NK-92 treated with Interleukin-12 subunit alpha and Interleukin-12 subunit beta, amount 100 ng/mL, for 24 hours (cell line): ENCODE data around the gene COA3.

Source experiments
- DNase-seq: peaks from one replicate; lab custom pipeline; 2025; lab: John Stamatoyannopoulos, UW

Gene COA3, protein sequence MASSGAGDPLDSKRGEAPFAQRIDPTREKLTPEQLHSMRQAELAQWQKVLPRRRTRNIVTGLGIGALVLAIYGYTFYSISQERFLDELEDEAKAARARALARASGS

DNA sequence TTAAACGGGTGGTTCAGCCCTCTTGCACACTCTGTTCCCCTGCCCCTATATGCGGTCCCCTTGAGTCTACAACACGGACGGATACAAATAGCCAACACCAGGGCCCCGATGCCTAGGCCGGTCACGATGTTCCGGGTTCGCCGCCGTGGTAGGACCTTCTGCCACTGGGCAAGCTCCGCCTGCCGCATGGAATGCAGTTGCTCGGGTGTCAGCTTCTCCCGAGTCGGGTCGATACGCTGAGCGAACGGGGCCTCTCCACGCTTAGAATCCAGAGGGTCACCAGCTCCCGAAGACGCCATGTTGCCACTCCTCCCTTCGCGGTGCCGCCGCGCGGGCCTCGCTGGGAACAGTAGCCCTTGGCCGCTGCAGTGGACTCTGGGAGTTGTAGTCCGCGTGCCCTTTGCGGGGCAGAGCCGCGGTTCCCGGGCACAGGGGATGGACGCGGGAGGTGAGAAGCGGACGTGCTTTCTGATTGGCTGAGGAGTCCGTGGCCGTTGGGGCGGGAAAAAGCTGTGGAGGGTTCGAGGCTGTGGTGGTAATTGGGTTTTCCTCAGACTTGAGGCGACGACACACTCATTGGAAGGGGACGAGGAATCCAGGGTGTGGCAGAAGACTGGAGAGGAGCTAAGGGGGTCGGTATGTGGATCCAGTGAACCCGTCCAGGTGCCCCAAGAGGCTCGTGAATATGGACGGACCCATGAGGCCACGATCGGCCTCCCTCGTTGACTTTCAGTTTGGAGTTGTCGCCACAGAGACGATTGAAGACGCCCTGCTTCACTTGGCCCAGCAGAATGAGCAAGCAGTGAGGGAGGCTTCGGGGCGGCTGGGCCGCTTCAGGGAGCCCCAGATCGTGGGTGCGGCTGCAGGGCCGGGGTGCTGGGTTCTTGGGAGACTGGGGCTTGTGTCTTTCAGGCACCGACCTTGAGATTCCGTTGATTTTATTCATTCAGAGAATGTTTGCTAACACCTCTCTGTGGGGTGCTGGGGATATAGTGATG lies at the start of gene COA3, which contains the start of gene CNTD1:
Gene COA3, minus strand, starts transcription at position 322 of the 998 bp plus-strand sequence. Its CDS starts 23 bp downstream, at position 299.
Gene CNTD1, plus strand, starts transcription at position 479 of the 998 bp plus-strand sequence. Its CDS starts 207 bp downstream, at position 686.
- peak; percentile 66 for DNase-seq

DNA sequence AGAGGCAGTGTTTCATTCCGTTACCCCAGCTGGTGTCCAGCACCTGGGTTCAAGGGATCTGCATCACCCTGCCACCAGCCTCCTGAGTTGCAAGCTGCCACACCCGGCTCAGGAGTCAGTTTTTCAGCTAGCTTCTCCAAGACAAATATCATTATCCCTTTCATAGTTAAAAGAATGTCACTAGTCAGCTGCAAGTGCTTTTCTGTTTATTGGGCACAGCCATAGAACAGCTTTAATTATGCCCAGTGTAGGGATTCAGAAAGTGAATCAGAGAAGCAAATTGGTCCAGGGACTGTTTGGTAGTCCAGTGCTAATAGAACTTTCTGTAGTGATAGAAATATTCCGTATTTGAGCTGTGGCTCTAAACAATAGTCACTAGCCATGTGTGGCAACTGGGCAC lies 49.6 kb upstream of the COA3 start:
- no peak for DNase-seq

DNA sequence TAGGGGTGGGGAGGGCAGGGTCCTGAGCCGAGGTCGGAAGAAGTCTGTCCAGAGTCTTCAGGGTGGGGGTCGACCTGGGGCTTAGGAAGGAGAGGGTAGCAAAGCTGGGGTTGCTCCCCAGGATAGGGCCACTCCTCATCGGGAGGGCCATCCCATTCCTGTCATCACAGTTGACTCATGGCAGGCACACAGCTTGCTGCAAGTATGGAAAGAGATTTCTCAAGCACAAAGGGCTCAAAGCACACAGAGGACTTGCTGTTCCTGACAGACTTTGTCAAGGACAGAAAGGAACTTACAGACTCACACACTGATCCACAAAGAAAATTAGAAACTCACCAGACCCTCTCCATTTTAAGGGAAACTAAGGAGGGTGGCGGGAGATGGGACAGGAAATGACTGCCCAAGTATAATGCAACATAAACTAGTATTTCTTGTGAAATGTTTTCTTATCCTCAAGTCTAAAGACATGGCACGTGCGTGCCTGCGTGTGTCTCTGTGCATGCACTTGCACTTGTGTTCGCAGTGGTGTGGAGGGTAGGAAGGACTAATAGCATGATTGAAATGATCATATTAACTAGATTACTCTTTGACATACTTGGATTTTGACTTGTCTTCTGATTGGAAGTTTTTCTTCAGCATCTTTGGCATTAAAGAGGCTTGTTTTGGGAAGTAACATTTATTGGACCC lies 48.2 kb upstream of the COA3 start:
- DNase-seq, result no peak

DNA sequence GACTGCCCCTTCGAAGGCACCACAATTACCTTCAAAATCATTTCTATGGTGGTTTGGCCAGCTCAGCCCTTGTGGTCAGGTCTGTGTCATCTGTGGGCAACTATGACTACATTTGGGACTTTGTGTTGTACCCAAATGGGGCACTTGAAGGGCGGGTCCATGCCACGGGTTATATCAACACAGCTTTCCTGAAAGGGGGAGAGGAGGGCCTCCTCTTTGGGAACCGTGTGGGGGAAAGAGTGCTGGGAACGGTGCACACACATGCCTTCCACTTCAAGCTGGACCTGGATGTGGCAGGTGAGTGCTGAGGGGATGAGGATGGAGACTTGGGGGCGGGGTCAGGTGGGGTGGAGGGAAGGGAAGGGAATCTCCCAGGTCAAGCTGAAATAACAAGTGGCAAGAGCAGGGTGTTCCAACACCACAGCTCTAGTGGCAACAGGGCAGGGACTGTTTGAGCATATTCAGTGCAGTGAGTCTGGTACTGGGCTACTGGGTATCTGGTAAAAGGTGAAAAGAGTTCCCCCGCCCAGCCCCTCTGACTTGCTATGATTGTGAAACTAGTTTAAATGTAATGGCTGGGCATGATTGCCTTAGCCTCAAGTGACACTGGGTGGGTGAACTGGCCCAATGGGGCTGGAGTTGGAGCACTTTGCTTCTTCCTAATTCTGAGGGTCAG lies 47.6 kb upstream of the COA3 start:
- peak; percentile 34 for DNase-seq

DNA sequence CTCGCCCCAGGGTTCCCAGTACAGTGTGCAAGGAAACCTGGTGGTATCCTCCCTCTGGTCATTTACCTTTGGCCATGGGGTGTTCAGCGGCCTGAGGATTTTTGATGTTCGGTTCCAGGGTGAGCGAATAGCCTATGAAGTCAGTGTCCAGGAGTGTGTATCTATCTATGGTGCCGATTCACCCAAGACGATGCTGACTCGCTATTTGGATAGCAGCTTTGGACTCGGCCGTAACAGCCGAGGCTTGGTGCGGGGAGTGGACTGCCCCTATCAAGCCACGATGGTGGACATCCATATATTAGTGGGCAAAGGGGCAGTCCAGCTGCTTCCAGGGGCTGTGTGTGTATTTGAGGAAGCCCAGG lies 47.0 kb upstream of the COA3 start:
- no peak for DNase-seq

DNA sequence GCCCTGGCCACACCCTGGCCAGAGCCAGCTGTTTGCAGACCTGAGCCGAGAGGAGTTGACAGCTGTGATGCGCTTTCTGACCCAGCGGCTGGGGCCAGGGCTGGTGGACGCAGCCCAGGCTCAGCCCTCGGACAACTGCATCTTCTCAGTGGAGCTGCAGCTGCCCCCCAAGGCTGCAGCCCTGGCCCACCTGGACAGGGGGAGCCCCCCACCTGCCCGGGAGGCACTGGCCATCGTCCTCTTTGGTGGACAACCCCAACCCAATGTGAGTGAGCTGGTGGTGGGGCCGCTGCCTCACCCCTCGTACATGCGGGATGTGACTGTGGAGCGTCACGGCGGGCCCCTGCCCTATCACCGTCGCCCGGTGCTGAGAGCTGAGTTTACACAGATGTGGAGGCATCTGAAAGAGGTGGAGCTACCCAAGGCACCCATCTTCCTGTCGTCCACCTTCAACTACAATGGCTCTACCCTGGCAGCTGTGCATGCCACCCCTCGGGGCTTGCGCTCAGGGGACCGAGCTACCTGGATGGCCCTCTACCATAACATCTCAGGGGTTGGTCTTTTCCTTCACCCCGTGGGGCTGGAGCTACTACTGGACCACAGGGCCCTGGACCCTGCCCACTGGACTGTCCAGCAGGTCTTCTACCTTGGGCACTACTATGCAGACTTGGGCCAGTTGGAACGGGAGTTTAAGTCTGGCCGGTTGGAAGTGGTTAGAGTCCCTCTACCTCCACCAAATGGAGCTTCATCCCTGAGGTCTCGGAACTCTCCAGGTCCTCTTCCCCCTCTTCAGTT lies 46.5 kb upstream of the COA3 start:
- DNase-seq, result no peak

DNA sequence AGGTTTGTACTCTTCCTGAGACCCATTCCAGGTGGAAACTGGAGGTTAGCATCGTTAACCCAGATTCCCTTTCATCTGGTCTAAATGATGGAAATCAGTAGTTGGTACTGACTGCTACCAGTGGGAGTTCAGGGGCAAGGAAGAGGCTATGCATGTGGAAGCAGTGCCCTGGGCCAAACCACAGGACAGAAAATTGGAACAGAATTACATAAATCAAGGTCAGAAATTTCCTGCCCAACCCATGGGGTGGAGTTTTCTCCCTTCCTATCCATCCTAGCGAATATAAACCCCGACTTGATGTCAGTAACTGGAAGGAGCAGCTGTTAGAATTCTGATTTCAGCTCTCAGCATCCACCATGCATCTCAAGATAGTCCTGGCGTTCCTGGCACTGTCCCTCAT lies 45.8 kb upstream of the COA3 start, which contains the start of gene AOC2:
Gene AOC2, plus strand, starts transcription at position 310 of the 400 bp plus-strand sequence. Its CDS starts 47 bp downstream, at position 357.
- DNase-seq, result no peak

DNA sequence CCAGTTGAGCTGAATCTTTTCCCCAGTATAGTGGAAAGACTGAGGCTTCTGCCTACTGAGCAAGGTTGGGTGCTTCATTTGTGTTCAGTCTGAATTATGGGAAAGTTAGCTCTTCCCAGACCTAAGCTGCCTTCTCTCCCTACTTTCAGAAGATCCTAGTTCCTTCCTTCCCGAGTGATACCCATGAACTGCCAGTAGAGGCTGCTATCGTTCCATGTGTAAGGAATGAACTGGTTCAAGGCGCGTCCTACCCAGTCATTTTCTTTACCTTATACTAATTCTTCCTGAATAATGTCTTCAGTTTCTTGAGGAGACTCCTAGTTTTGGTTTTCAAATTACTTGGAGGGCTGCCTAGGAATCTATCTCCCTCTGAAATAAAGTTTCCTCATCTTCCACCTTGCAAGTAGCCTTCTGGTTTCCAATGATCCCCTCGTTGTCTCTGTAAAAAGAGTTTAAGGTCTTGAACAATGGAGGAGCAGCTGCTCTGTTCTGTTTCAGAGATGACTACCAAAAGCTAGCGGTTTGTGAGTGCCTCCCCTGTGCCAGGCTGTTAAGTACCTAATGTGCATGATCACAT lies 44.9 kb upstream of the COA3 start:
- no peak for DNase-seq

DNA sequence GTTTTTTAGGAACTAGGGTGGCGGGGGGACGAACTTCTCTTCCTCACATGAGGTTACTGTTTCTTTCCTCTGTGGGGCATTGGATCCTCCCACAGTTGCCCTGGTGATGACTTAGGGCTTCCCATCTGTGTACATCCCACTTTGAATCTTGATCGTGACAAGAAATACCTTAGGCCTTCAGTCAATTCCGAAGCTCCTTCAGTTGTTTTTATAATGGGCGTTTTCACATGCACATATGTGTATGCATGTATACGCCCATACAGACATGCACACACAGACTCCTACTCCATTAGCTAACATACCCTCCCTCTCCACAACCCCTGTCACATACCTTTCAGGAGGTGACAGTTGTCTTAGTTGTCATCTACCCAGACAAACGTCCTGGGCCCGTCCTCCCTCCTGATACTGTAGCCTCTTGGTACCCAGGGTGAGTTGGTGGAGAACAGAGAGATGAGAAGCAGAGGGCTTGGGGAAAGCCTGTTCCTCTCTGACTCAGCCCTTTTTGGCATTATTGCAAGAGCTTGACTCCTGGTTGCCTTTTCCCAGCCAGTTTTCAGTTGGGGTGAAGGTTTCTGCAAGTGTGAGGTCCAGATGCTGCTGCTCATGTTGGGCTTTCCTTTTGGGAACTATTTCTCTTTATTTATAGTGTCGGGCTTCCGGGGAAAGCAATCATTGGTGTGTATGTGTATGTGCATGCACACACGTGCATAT lies 43.6 kb upstream of the COA3 start:
- DNase-seq, result no peak

DNA sequence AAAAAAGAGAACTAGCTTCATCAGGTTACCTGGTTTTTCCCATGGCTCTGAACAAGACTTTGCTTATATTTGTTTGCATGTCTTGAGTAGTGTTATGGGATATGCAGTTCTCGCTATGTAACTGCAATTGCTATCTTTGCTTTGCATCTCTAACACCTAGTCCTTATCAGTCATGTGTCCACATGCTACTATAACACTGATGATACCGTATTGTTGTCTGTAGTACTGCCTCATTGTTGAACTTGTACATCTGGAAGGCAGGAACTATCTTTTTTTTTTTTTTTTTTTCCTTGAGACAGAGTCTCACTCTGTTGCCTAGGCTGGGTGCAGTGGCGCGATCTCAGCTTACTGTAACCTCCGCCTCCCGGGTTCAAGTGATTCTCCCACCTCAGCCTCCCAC lies 37.2 kb upstream of the COA3 start:
- DNase-seq, result no peak

DNA sequence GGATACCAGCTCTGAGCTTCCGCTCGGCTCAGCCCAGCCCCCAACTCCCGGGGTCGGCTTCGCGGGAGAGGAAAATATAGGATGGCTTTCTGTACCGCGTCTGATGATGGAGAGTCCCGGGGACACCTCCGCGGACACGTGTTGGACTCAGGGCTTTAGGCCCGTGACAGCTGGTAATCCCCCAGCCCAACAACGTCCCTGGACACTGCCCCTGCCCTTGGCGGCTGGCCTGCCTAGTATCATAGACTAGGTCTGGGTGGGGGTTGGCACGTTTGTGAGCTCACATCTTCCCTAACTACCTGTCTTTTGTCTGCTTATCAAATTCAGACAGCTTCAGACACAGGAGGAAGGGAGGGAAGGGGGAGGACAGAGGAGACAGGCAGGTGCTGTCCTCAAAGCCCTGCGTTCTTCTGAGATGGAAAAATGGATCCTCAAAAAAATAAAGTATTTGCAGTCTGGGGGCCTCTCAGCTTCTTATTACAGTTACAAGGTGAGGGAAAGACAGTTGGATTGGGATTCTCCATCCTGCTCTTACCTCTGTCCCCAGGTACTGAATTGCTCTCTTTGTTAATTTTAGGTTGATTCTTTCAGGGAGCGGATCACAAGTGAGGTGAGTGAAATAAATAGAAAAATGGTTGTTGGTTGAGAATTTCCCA lies 35.4 kb upstream of the COA3 start:
- no peak for DNase-seq

DNA sequence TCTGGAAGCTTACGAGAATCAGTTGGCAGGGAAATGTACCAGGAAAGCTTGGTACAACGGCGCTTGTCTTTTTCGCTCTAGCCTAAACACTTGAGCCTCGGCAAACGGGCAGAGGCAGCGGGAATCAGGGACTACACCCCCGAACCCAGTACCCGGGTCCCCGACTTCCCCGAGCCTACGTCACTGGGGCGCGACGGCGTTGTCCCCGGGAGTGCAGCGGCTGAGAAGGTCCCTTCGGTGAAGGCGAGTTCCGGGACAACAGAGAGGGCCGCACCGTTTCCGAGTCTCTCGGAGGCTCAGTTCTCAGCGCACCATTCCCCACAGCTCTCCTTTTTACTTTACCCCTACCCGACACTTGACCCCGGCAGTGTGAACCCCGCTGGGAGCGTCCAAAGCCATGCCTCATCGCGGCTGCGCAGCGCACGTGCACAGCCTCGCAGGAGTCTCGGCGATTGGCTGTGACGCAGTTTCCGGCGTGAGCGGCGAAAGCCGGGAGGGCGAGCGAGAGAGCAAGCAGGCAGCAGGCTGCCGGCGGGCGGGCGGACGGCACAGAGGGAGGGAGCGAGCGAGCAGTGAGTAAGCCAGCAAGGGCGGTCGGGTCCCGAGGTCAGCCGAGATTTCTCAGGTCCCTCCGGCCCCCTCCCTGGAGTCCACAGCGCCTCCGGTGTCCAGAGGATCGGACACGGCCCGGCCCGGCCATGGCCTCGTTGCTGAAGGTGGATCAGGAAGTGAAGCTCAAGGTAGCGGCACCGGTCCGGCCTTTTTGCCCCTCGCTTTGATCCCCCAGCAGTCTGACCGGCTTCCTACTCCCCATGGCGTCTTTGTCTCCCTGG lies 34.6 kb upstream of the COA3 start, which contains the start of gene PSME3:
Gene PSME3, plus strand, starts transcription at position 464 of the 833 bp plus-strand sequence. Its CDS starts 235 bp downstream, at position 699.
- DNase-seq, result peak; percentile 87

DNA sequence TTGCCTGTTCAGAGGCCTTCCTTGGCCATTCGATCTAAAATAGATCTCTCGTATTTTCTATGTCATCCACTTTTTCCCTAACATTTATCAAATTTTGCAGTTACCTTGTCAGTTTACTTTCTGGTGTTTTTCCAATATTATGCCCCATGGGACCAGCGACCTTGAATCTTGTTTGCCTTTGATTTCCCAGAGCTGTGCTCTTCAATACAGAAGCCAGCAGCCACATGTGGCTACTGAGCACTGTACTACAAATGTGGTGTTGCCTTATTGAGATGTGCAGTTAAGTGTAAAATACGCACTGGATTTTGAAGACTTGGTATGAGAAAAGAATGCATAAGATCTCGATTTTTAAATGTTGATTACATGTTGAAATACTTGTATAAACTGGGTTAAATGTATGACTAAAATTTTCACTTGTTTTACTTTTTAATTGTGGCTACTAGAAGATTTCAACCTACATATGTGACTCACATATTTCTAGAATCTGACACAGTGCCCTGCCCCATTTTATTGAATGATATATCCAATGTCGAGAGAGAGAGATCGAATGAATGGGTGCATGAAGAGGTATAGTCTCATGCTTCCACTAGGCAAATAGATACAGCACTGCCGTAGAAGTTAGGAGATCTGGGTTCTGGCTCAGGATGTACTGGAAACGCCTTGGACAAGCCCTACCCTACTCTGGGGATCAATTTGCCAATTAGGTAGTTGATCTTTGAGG lies 33.9 kb upstream of the COA3 start:
- DNase-seq, result no peak

DNA sequence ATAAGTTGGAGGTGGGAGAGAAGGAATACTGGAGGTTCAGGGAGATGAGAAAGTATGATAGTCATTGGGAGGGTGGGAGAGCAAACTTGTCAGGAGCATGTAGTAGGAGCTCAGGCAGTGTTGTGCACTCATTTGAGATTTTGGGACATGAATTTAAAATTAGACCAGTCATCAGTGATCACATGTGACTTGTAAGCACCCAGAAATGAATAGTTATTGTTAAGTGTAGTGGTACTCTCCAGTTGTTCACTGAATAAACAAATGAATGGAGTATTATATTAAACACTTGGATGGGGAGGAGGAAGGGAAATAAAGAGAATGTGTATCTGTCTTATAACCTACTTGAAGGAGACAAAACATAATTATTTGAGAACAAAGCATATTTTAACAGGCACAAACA lies 32.5 kb upstream of the COA3 start:
- DNase-seq, result no peak

DNA sequence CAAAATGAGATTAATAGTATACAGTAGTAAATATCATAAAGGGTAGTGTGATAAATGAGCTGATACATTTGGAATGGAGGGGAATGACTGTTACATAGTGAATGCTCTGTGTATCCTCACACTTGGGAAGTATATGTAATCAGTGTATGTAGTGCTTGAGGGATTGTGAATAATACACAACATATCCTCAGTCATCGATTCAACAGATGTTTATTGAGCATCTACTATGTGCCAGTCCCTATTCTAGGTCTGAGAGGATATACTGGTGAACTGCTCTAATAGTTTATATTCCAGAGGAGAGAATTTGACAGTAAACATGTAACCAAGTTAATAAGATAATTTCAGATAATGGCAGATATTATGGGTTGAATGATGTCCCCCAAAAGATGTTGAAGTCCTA lies 29.0 kb upstream of the COA3 start:
- no peak for DNase-seq

DNA sequence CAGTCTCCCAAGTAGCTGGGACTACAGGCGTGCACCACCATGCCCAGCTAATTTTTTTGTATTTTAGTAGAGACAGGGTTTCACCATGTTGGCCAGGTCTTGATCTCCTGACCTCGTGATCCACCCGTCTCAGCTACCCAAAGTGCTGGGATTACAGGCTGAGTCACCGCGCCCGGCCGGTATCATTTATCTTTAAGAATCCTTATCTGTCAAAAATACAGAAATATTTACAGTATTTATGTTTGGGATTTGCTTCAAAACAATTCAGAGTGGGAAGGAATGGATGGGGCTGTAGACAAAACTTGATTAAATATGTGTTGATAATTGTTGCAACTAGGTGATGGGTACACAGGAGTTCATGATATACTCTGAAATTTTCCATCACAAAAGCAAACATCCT lies 22.7 kb upstream of the COA3 start:
- no peak for DNase-seq

DNA sequence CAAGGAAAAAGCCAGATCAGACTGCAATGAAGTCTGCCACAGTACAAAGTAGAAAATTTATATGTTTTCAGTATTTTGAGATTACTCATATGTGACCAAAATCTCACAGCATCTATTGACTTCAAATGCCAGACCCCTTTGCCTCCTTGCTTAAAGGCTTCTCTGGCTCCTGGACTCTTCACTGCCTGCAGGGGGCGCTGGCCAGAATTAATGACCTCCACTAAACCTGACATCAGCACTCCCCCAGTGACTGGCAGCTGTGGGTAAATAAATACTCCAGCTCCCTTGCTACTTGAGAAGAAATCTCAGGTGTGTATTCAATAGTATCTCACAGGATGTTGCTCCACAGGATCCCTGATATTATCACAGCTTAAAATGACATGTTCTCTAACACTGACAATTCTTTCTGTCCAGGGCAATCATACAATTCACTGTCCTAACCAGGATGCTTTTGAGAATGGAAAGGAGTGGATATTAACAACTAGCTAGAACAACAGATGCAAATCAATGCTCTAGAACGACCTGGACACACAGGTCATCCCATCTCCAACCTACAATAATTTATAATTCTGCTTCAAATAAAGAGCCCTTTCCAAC lies 21.5 kb upstream of the COA3 start:
- peak; percentile 45 for DNase-seq

DNA sequence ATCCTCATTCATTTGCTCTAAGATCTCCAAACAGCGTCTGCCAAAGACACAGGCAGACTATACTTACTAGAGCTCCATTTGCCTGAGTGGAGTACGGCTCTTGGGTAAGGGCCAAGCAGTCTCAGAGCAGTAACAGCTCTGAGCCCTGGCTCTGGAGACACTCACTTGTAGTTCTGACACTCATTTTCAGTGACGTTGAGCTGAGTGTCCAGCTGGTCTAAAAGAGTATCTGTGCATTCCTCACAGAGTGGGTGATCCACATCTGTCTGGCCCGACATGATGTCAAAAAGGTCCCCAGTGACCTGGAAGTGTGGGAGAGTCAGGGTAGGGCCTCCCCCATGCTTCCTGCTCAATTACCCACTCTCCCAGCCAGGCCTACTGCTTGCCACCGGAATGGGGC lies 19.9 kb upstream of the COA3 start:
- no peak for DNase-seq
